Spinal cord (tissue), 10 donors: ENCODE results near the gene MOV10L1. TPM values are rescaled to one million over a fixed set of nuclear protein-coding genes. Genes with fewer than 3 reads are reported as not detected.
A peak's percentile ranks its signal among the peaks of the same experiment; 100 is the strongest.
"Not testable (repeated sequence)": the region's sequence is repeated elsewhere in the genome, so short reads cannot be mapped to it uniquely, and the experiment has no call there.

Experiments used
- DNase-seq, 6 donors: peaks; one replicate each; pipeline versions ENCODE4 v3.0.0 to v3.0.0-alpha.2; 2013 to 2015; ENCODE audit warnings: low spot score in 6 of 6, low read depth in 4 of 6
- H3K27ac ChIP-seq: one replicate; pipeline ENCODE4 v1.5.1; 2013; ENCODE audit warnings: low read depth, low read length, control low read depth
- H3K27me3 ChIP-seq: one replicate; pipeline ENCODE4 v1.6.1; 2013; ENCODE audit warnings: low read length; ENCODE audit not compliant: control insufficient read depth, insufficient read depth
- H3K36me3 ChIP-seq: one replicate; pipeline ENCODE4 v1.6.1; 2013; ENCODE audit warnings: low read length; ENCODE audit not compliant: control insufficient read depth, insufficient read depth
- H3K4me1 ChIP-seq: one replicate; pipeline ENCODE4 v1.6.1; 2013; ENCODE audit warnings: low read length; ENCODE audit not compliant: control insufficient read depth, insufficient read depth
- H3K4me3 ChIP-seq: one replicate; pipeline ENCODE4 v1.5.1; 2013; ENCODE audit warnings: low read depth, low read length, control low read depth
- H3K9me3 ChIP-seq: one replicate; pipeline ENCODE4 v1.6.1; 2013; ENCODE audit warnings: low read length; ENCODE audit not compliant: control insufficient read depth, insufficient read depth
- WGBS: methylation state at CpG from one replicate; pipeline ENCODE4 v1.1.5; 2013; ENCODE audit warnings: missing lambda C conversion rate; ENCODE audit not compliant: insufficient coverage; 5-methylcytosine and 5-hydroxymethylcytosine counted together
- polyA plus RNA-seq, 2 donors: library from polyadenylated mRNA; unstranded; fragments of 120-200 nt; gene quantifications; one replicate each; pipeline ENCODE4 v1.2.1, GENCODE V29; 2013; ENCODE audit not compliant: insufficient read length in 2 of 2
- total RNA-seq, 2 donors: library from RNA; depleted of rRNA in 1 of 2; stranded (reverse); fragments of 120-200 nt in 1 of 2; fragments of >200 nt in 1 of 2; gene quantifications; one replicate each; pipeline versions ENCODE4 v1.2.3 to v1.2.4, GENCODE V29; 2013 to 2014
- donor health status: healthy.

MOV10L1 gene
- total and polyA plus RNA-seq, 4 donors = 1.9 to 4.9 (median 3.5) TPM

- Histone ChIP-seq H3K4me3 (no peak overlapping the region), H3K9me3 (no peaks in the 10 kb centered on the region), H3K36me3 (peaks cover 5% of the 10 kb centered on the region), H3K4me1 (no peaks in the 10 kb centered on the region), H3K27me3 (peaks cover 3% of the 10 kb centered on the region), H3K27ac (no peak overlapping the region)
- WGBS = 80% methylated on average over 10 of the region's 10 CpGs
- DNase-seq = no peak
Measured at GRCh38 chr22:50162391-50162956, 72.7 kb downstream of the MOV10L1 start.

GRCh38 chr22:50165436-50166123, 75.8 kb downstream of the MOV10L1 start:
- Histone ChIP-seq H3K4me3 (no peak overlapping the region), H3K9me3 (no peaks in the 10 kb centered on the region), H3K27me3 (peaks cover 6% of the 10 kb centered on the region), H3K27ac (no peak overlapping the region), H3K36me3 (peaks cover 3% of the 10 kb centered on the region), H3K4me1 (peaks cover 7% of the 10 kb centered on the region)
- WGBS = 97% methylated on average over 28 of the region's 28 CpGs
- no peak for DNase-seq

GRCh38 chr22:50167689-50168489, 78.1 kb downstream of the MOV10L1 start:
- peaks cover 8% of the 10 kb centered on the region for H3K36me3 ChIP-seq
- no peak for DNase-seq
- peaks cover 6% of the 10 kb centered on the region for H3K27me3 ChIP-seq
- peaks cover 20% of the 10 kb centered on the region for H3K4me1 ChIP-seq
- no peaks in the 10 kb centered on the region for H3K9me3 ChIP-seq
- H3K27ac ChIP-seq = no peak overlapping the region
- no peak overlapping the region for H3K4me3 ChIP-seq
- 61% methylated on average over 11 of the region's 11 CpGs for WGBS

- H3K9me3 ChIP-seq, H3K27ac ChIP-seq, H3K27me3 ChIP-seq, DNase-seq, H3K4me3 ChIP-seq: not testable (repeated sequence)
- Histone ChIP-seq H3K4me1 (peaks cover 25% of the 10 kb centered on the region), H3K36me3 (peaks cover 13% of the 10 kb centered on the region)
- 85% methylated on average over 4 of the region's 5 CpGs for WGBS
Measured at GRCh38 chr22:50168490-50169180, 78.8 kb downstream of the MOV10L1 start.

- no peak overlapping the region for H3K4me3 ChIP-seq
- 3% methylated on average over 26 of the region's 36 CpGs for WGBS
- H3K36me3 ChIP-seq = peaks cover 19% of the 10 kb centered on the region
- H3K27me3 ChIP-seq = peaks cover 6% of the 10 kb centered on the region
- peaks cover 28% of the 10 kb centered on the region for H3K4me1 ChIP-seq
- H3K9me3 ChIP-seq = no peaks in the 10 kb centered on the region
- H3K27ac ChIP-seq = no peak overlapping the region
- peak in 2 of 6 donors; percentile 29 to 45 for DNase-seq
Measured at GRCh38 chr22:50169181-50169759, 79.5 kb downstream of the MOV10L1 start.

GRCh38 chr22:50169774-50170341, 80.1 kb downstream of the MOV10L1 start:
- Histone ChIP-seq H3K27ac (no peak overlapping the region), H3K4me1 (peaks cover 33% of the 10 kb centered on the region), H3K36me3 (peaks cover 23% of the 10 kb centered on the region), H3K4me3 (no peak overlapping the region), H3K27me3 (peaks cover 6% of the 10 kb centered on the region), H3K9me3 (no peaks in the 10 kb centered on the region)
- DNase-seq = peak in 2 of 6 donors; percentile 53 to 77
- WGBS = 0% methylated on average over 62 of the region's 70 CpGs

- no peaks in the 10 kb centered on the region for H3K9me3 ChIP-seq
- 3% methylated on average over 77 of the region's 105 CpGs for WGBS
- no peak within 1 kb of the TSS for H3K27ac ChIP-seq
- peaks cover 30% of the 10 kb centered on the region for H3K36me3 ChIP-seq
- peak within 1 kb of the TSS; percentile 32 for H3K4me3 ChIP-seq
- H3K27me3 ChIP-seq = peaks cover 6% of the 10 kb centered on the region
- peak in 2 of 6 donors; percentile 63 to 67 for DNase-seq
- peaks cover 33% of the 10 kb centered on the region for H3K4me1 ChIP-seq
Measured at GRCh38 chr22:50170453-50171318, 80.9 kb downstream of the MOV10L1 start, which contains the start of gene PANX2. Gene PANX2, plus strand, starts transcription at chr22:50170731. Its CDS starts 0 bp downstream, at chr22:50170731.

- Histone ChIP-seq H3K9me3 (no peaks in the 10 kb centered on the region), H3K4me1 (peaks cover 33% of the 10 kb centered on the region), H3K27me3 (peaks cover 6% of the 10 kb centered on the region), H3K27ac (no peak overlapping the region), H3K36me3 (peaks cover 38% of the 10 kb centered on the region), H3K4me3 (peak overlapping the region; percentile 32)
- DNase-seq = no peak
- WGBS = 53% methylated on average over 13 of the region's 15 CpGs
Measured at GRCh38 chr22:50171319-50171964, 81.6 kb downstream of the MOV10L1 start.
